Activated CD8-positive, alpha-beta memory T cell treated with anti-CD3 and anti-CD28 coated beads for 4 hours (primary cell): ENCODE data around the gene ATP5PB.

ENCODE experiments used
- DNase-seq, 2 donors: peaks; one replicate each; pipeline ENCODE4 v3.0.0-alpha.2; 2020; ENCODE audit warnings: low read depth in 2 of 2

The ATP5PB gene

GRCh38 chr1:111507411-111508201 lies 58.3 kb downstream of the ATP5PB start:
- DNase-seq = peak; percentile 34 to 36

DNA sequence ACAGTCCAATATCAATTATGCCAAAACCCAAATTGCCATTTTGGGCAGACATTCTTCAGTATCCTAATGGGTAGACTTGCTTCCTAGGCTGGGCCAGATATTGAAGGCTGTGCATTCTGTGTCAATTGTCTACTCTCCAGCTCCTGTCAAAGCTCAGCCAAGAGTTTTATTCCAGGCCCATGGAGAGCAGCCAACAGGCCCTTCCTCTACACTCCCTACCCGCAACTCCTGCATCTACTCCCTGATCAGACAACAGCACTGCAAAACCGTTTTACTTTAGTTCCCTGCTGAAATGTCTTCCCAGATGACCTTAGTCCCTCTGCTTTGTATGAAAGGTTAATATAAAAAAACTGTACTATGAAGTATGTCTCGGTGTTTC lies 60.7 kb downstream of the ATP5PB start:
- DNase-seq = no peak

DNA sequence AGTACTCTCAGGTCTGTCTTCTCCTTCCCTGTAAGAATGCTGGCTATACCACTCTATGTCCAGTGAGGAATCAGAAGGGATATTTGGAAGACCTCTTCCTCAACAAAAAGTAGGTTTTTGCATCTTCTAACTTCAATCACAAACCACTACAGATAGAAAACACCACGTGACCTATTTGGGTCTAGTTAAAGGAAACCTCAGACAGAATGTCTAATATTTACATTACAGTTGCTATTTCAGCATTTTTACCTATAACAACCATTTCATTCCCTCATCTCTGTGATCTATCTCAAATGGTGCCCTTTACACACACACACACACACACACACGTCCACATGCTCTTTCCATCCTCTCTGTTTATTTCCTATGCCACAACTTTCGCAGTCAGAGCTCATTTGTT lies 62.1 kb downstream of the ATP5PB start:
- no peak for DNase-seq
